Measurements from ENCODE around the gene SIAH1.
"Not testable (repeated sequence)": the region's sequence is repeated elsewhere in the genome, so short reads cannot be mapped to it uniquely, and the experiment has no call there.

Gene SIAH1

DNA sequence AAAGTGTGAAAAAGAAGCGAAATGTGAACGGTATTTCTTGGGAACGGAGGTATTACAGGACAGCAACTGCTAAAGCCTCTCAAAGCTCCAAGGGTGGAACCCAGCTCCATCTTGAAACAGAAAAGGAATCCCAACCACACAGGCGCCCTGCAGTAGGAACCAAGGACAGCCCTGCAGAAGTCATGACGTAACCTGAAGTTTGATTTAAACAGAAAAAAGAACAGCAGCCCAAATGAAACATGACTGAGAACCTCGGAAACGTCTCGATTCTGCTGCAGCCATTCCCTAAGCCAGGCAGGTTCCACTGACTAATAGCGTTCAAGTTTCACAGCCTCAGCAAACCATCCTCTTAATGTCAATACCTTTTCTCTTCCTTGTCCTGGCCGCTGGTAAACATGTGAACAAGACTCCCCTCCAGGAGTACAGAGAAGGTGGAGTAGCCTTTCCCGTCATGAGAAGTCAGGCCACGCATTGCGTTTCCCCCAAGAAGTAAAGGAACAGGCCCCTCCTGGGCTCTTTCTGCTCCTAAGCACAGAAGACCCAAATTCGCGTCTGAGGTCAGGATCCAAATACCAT, 20.1 kb downstream of the SIAH1 start:
- no peak for DNase-seq

- DNase-seq: no peak
Observed at GRCh38 chr16:48361540-48362144, 23.6 kb downstream of the SIAH1 start.

DNA sequence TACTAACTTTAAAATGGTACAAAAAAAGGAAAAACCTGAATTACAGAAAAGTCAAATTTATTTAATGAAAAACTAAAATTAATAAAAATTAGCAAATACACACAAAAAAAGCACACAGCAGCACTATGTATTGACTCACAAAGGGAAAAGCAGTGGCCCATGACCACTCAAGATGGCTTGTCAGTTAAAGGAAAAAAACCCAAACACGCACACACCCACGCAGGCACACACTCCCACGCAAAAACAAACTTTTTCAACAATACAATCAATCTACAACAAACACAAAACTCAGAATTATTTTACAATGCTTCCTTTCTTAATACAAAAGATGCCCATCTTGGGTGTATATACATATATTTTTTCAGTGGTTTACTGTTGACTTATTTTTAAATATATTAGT, 24.2 kb downstream of the SIAH1 start:
- no peak for DNase-seq

GRCh38 chr16:48359983-48360382, 25.2 kb downstream of the SIAH1 start:
- DNase-seq: no peak

DNA sequence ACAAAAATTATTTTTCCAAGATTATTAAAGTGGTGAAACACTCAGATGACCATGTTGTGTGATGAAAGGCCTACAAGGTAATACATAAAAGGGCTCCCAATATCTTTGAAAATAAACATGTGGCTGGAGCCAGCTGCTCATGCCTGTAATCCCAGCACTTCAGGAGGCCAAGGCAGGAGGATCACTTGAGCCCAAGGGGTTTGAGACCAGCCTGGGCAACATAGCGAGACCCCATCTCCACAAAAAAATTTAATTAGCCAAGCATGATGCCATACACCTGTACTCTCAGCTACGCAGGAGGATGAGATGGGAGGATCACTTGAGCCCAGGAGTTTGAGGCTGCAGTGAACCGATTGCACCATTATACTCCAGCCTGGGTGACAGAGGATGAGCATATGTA, 26.8 kb downstream of the SIAH1 start:
- no peak for DNase-seq

DNA sequence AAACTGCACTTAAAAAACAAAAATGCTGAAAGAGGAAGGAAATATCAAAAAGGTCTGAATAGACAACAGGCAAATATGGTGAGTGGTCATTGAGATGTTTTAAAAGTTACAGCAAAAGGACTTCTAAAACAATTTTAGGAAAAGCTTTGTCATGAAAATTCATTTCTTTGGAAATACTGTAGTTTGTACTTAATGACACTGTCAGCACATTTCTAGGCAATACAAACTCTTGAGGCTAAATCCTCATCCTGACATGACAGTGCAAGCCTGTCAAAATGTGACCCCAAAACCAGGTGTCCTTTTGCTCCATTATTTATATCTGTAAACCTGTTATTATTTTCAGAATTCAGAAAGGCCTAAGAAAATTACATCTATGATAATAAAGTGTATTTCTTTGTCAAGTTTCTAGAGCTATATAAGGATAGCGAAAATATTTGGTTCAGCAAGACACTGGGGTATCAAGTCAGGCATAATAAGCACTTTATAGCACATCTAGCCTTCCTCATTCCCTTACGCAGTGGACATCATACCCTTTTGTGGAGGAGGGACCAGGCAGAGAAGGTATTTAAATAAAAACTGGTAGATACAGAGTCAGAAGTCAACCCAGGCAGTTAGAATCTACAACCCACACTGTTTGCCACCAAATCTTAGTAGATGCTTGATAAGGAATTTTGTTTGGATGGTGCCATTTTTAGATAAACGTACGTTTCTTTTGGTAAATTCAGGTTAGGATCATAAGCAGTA, 28.4 kb downstream of the SIAH1 start:
- no peak for DNase-seq

DNA sequence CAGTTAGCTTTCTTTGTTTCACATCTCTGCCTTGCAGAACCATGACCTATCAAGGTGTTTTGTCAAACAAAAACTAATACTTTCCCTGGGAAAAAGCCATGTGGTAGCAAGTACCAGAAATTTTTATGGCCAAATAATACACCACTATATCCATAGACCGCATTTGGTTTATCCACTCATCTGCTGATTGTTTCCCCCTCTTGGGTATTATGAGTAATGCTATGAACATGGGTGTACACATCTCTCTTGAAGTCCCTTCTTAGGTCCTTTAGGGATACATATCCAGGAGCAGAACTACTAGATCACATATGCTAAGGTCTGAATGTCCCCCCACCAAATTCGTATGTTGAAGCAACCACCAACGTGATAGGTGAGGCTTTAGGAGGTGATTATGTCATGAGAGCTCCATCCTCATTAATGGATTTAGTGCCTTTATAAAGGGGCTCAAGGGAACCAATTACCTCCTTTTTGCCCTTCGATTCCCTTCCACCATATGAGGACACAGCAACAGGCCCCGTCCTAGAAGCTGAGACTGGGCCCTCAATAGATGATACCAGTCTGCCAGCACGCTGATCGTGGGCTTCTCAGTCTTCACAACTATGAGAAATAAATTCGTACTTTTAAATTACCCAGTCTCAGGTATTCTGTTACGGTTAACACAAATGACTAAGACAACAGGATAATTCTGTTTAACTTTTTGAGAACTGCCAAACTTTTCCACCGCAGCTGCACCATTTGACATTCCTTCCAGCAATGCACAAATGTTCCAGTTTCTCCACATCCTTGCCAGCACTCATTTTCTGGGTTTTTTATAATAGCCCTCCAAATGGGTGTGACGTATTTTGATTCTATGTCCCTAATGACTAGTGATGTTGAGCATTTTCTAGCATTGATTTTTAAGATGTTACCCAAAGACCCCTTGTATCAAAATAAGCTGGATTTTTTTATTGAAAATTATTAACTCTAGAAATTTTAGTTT, 30.0 kb downstream of the SIAH1 start:
- DNase-seq: no peak

GRCh38 chr16:48354385-48354784, 30.8 kb downstream of the SIAH1 start:
- DNase-seq: not testable (repeated sequence)

GRCh38 chr16:48353565-48354163, 31.5 kb downstream of the SIAH1 start:
- no peak for DNase-seq

DNA sequence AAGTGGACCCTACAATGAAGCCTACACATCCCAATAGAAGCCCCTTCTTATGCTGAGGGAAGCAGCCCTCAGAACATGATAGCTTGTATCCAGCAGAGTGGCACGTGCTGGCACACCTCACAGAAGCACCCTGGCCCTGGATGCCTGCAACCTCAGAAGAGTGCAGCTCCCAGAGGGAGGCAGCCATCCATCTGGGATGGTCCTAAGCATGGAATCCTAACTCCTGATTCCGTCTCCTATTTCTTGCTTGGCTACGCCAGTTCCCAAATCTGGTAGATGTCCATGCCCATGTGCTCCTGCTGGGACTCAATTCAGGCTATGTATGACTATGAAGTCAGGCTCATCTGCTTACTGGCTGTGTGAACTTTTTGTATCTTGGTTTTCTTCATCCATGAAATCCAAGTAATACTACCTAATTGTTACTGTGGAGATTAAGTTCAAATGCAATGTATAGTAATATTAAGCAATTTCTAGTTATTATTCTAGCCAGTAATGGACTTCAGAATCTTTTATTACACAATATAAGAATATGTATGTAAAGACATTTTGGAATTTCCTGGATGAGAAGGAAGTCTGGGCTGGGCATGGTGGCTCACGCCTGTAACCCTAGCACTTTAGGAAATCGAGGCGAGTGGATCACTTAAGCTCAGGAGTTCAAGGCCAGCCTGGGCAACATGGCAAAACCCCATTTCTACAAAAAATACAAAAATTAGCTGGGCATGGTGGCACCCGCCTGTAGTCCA, 32.4 kb downstream of the SIAH1 start:
- no peak for DNase-seq

DNA sequence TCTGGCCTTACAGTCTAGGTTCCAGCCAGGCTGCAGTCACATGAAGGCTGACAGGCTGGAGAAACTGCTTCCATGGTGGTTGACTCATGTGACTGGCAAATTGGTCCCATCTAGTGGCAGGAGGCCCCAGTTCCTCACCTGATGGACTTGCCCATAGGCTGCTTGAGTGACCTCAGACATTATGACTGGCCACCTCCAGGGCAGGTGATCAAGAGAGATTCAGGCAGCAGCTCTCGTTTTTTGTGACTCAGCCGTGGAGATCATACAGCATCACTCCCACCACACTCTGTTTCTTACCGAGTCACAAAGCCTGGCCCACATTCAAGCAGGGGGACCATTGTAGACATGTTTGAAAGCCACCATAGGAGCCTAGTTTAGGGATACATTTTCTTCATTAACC, 34.5 kb downstream of the SIAH1 start:
- DNase-seq: no peak

GRCh38 chr16:48347980-48348379, 37.2 kb downstream of the SIAH1 start:
- no peak for DNase-seq

DNA sequence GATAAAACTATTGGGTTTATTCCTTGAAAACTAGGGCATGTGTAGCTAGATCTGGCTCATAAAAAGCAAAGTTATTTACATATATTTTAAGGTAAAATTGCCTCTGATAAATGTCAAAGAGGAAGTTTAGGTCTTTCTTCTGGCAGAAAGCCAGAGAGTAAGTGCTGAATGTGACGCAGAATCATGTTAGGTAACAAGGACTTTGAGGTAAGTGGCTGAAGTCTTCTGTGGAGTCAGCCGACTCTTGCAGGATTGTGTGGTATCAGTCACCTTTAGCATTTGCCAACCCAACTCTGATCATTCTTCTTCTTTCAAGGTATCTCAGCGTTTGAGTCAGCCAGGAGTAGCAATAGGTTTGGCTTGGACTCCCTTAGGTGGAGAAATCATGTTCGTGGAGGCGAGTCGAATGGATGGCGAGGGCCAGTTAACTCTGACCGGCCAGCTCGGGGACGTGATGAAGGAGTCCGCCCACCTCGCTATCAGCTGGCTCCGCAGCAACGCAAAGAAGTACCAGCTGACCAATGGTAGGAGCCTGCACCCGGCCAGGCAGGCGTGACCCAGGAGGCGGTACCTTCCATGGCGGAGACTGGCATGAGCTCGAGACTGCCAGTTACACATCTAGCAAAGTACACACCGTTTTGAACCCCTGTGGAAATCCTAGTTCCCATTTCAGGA, 37.9 kb downstream of the SIAH1 start:
- no peak for DNase-seq

DNA sequence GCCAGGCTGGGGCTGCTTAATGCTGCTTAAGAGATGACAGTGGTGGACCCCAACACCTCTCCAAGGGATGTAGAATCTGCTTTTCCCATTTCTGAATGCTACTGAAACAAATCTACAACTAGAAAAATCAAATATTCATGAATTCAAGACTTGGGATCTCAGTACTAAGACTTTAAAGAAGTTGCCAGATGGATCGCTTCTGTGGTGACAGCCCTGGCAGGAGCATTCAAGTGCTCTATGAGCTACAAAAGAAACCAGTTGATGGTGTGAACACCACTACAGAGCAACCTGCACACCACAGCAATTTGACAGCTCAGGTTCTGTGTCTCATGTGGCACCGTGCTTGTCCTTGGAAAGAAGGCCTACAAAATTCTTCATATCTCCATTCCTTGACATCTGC, 42.6 kb downstream of the SIAH1 start:
- no peak for DNase-seq

DNA sequence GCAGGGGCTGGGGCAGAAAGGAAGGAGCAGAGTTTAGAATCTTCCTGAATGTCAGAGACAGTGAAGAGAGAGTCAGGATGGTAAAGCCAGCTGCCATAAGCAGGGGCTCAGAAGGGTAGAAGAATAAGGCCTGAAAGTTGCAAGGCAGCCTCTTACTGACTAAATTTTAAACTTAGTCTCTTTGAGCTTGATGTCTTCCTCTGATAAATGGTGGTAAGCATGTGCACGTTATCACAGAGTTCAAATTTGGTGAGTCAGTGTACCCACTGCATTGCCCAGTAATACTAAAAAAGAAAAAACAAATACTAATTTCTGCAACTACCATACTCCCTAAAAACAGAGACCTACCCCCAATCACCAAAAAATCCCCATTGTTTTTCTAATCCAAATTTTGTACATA, 45.2 kb downstream of the SIAH1 start:
- DNase-seq: no peak

DNA sequence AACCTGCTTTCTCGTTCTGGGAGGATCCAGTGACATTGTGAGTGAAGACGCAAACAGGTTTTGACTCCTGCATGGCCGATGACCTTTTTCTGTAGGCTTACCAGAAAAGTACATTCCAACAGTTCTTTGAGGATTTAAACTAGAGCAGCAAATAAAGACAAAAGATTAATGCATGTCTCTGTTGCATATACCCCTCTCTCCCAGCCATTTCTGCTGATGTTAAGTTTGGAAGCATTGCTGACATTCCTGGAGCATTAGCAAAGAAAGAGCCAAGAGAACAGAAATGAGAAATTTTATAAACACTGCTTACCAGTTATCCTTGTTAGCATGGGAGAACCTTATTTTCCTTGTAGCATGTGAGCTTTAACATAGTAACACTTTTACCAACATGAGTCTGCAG, 49.3 kb downstream of the SIAH1 start:
- no peak for DNase-seq

DNA sequence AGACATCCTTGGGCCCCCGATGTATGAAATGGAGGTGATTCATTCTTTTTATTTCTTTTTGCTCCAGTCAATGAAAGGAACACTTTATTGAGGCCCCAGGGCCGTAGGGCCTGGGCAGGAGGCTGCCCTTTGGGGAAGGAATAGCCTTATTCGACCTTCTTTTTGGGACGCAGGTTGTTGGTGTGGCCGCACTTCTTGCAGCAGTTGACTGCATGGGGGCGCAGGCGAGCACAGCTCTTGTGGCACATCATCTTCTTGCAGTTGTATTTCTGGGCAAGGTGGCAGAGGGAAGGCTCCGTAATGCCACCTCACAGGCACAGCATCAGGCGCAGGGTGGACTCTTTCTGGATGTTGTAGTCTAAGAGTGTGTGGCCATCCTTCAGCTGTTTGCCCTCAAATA, 50.9 kb downstream of the SIAH1 start:
- no peak for DNase-seq

DNA sequence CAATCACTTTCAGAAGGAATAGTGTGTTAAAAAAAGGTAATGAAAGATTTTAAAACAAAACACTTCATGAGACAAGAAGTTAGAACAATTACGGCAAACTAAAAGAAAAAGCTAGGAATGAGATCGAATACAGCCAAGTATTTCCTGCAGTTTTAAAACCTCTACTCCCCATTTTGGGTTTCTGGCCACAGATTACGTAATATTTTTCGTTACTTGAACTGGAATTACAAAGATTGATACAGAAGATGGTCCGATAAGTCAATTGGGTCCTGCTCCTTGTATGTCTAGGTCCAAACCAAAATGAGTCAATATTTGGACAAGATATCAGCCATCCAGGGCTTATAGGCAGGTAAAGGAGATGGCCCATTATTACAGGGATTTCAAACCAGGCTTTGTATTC, 52.2 kb downstream of the SIAH1 start:
- DNase-seq: no peak

- DNase-seq: no peak
Observed at GRCh38 chr16:48330841-48331192, 54.4 kb downstream of the SIAH1 start.

DNA sequence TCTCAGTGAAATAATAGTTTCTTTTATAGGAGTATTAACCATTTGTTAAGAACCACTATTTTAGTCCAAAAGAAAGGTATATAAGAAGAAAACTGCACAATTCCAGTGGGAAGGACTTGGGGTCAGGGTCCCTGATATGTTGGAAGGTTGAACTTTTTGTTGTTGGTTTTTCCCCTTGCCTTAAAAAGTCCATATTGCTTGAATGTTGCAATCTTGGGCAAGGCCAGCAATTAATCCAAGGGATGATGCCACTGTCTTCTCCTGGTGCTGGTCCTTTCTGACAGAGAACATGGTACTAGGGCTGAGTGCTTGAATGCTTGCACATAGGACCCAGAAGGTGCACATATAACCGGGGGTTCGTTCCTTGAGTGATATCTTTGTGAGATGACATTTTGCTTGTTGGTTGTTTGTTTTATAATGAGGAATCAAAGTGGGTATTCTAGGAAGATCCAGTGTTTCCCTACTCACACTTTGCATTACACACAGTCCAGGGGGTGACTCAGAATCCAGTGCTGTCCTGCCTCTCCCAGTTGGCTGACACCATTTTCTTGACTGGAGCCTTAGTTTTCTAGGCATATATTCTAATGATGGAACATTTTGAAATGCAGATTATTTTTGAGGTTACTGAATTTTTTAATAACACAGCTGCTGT, 54.9 kb downstream of the SIAH1 start:
- DNase-seq: no peak

- no peak for DNase-seq
Observed at GRCh38 chr16:48329138-48329537, 56.1 kb downstream of the SIAH1 start.
